Stimulated activated CD4-positive, alpha-beta T cell treated with anti-CD3 and anti-CD28 coated beads, TNF-alpha, amount 100 ng/mL, for 4 hours (primary cell): ENCODE results near the gene ERICH6.
A peak's percentile ranks its signal among the peaks of the same experiment; 100 is the strongest.

Experiments
- DNase-seq, 3 experiments: peaks; one replicate each; pipeline ENCODE4 v3.0.0-alpha.2; 2020; ENCODE audit warnings: low read depth in 3 of 3

Gene ERICH6

GRCh38 chr3:150703756-150704344, at the start of gene ERICH6:
Gene ERICH6, minus strand, starts transcription at chr3:150703920. Its CDS starts 22 bp downstream, at chr3:150703898.
- DNase-seq: peak; percentile 38 to 53 (median 41)

GRCh38 chr3:150751781-150752263, 48.1 kb upstream of the ERICH6 start:
- no peak for DNase-seq

GRCh38 chr3:150749255-150749654, 45.5 kb upstream of the ERICH6 start:
- no peak for DNase-seq

- no peak for DNase-seq
Observed at GRCh38 chr3:150748684-150749047, 44.9 kb upstream of the ERICH6 start.

- DNase-seq: no peak
Observed at GRCh38 chr3:150747886-150748683, 44.4 kb upstream of the ERICH6 start.

- no peak for DNase-seq
Observed at GRCh38 chr3:150746791-150747590, 43.3 kb upstream of the ERICH6 start.

- DNase-seq: no peak
Observed at GRCh38 chr3:150745832-150746231, 42.1 kb upstream of the ERICH6 start.

- DNase-seq: no peak
Observed at GRCh38 chr3:150744919-150745211, 41.1 kb upstream of the ERICH6 start.

GRCh38 chr3:150744041-150744918, 40.6 kb upstream of the ERICH6 start:
- DNase-seq: no peak

GRCh38 chr3:150743508-150743907, 39.8 kb upstream of the ERICH6 start:
- DNase-seq: no peak

GRCh38 chr3:150742679-150743078, 39.0 kb upstream of the ERICH6 start:
- no peak for DNase-seq

GRCh38 chr3:150742141-150742523, 38.4 kb upstream of the ERICH6 start:
- no peak for DNase-seq

GRCh38 chr3:150741497-150742140, 37.9 kb upstream of the ERICH6 start:
- DNase-seq: no peak

GRCh38 chr3:150740733-150741496, 37.2 kb upstream of the ERICH6 start:
- DNase-seq: no peak

GRCh38 chr3:150739877-150740645, 36.3 kb upstream of the ERICH6 start:
- DNase-seq: no peak

- DNase-seq: no peak
Observed at GRCh38 chr3:150739200-150739863, 35.6 kb upstream of the ERICH6 start.

GRCh38 chr3:150738688-150739087, 35.0 kb upstream of the ERICH6 start:
- no peak for DNase-seq

- no peak for DNase-seq
Observed at GRCh38 chr3:150737874-150738679, 34.4 kb upstream of the ERICH6 start.
